Neural crest cell (in vitro differentiated cells): ENCODE data around the gene AUTS2. TPM values are rescaled to one million over a fixed set of nuclear protein-coding genes. Genes with fewer than 3 reads are reported as not detected.
A peak's percentile ranks its signal among the peaks of the same experiment; 100 is the strongest.

Source experiments
- DNase-seq: peaks from one replicate; pipeline ENCODE4 v3.0.0; 2021; ENCODE audit warnings: low read depth, mixed read lengths, low spot score
- H3K27ac Mint-ChIP-seq: one replicate; pipeline ENCODE4 v1.8.0; 2021; ENCODE audit warnings: mild to moderate bottlenecking, mixed read lengths; ENCODE audit not compliant: unreplicated experiment
- H3K27me3 Mint-ChIP-seq: 2 replicates; pipeline ENCODE4 v1.8.0; 2021; ENCODE audit warnings: low read depth, mild to moderate bottlenecking, mixed read lengths
- H3K36me3 Mint-ChIP-seq: 2 replicates; pipeline ENCODE4 v1.8.0; 2021; ENCODE audit warnings: low read depth, mild to moderate bottlenecking, mixed read lengths
- H3K4me1 Mint-ChIP-seq: 2 replicates; pipeline ENCODE4 v1.8.0; 2021; ENCODE audit warnings: mixed read lengths
- H3K4me3 Mint-ChIP-seq: one replicate; pipeline ENCODE4 v1.8.0; 2021; ENCODE audit warnings: mild to moderate bottlenecking, mixed read lengths
- H3K9me3 Mint-ChIP-seq: 2 replicates; pipeline ENCODE4 v1.8.0; 2021; ENCODE audit warnings: mixed read lengths
- total RNA-seq: library from RNA; stranded (reverse); gene quantifications from 2 replicates; pipeline ENCODE4 v1.2.1, GENCODE V29; 2021
- TF ChIP-seq, protein P1 (sequence below): fragments of 200-600 bp; sonication (generic); conservative IDR thresholded peaks from 2 replicates; pipeline ENCODE4 v1.5.0; 2021; ENCODE audit warnings: antibody characterized with exemption, mild to moderate bottlenecking

Gene AUTS2
- total RNA-seq, 1 donor from 2014 or later, result 152 TPM

DNA sequence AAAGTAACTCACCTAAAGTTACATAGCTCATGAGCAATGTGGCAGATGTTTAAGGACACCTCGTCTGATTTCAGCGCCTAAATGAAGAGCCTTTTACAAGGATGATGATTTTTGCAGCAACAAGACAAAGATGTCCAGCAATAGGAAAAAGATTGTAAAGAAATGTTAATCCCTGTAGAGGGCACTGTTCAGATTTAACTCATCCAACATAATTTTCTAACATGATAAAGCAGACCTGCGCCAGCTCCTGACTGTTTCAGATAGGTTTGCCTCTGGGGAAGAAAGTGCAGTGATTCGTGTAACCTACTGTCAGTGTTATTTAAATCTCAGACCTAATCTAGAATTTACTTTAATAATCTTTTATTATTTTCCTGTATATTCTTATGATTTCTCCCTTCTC is 595.2 kb downstream of the AUTS2 start:
- H3K36me3 Mint-ChIP-seq, result peaks cover 3% of the 10 kb centered on the region
- no peak overlapping the region for H3K27ac Mint-ChIP-seq
- no peaks in the 10 kb centered on the region for H3K4me1 Mint-ChIP-seq
- TF ChIP-seq, protein P1, sequence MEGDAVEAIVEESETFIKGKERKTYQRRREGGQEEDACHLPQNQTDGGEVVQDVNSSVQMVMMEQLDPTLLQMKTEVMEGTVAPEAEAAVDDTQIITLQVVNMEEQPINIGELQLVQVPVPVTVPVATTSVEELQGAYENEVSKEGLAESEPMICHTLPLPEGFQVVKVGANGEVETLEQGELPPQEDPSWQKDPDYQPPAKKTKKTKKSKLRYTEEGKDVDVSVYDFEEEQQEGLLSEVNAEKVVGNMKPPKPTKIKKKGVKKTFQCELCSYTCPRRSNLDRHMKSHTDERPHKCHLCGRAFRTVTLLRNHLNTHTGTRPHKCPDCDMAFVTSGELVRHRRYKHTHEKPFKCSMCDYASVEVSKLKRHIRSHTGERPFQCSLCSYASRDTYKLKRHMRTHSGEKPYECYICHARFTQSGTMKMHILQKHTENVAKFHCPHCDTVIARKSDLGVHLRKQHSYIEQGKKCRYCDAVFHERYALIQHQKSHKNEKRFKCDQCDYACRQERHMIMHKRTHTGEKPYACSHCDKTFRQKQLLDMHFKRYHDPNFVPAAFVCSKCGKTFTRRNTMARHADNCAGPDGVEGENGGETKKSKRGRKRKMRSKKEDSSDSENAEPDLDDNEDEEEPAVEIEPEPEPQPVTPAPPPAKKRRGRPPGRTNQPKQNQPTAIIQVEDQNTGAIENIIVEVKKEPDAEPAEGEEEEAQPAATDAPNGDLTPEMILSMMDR, result peak; percentile 59
- no peaks in the 10 kb centered on the region for H3K27me3 Mint-ChIP-seq
- DNase-seq, result no peak
- no peak overlapping the region for H3K4me3 Mint-ChIP-seq
- peaks cover 2% of the 10 kb centered on the region for H3K9me3 Mint-ChIP-seq

DNA sequence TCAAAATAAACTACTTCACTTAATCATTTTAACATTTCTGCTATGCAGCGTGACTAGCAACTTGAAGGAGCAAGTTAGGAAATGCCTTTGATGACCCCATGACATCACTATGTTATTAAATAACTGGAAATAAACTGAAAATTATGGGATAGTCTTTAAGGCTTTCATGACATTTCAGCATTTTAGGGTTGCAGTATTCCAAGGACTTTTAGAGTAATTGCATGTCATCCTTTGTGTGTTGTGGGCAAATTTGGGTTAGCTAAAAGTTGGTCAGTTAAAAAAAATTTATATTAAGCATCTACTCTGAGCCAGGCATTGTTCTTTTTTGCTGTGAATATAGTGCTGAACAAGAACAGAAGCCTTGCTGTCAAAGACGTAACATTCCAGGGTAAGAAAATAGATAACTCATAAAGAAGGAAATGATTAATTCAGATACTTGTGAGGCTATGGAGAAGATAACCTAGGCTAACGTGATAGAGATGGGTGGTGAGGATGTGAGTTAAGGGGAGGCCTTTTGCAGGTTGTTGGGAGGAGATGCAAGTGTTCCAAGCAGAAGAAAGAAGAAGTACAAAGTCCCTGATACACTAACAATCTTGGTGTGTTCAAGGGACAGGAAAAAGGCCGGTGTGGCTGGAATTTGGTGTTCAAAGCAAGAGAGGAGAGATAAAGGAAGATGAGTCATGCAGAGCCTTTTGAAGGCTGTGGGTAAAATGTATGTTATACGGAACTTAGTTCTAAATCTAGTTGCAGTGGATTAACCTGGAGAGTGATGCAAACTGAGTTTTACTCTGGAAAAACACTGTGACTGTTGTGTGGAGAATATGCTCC is 610.2 kb downstream of the AUTS2 start:
- no peak for DNase-seq
- Mint-ChIP-seq H3K4me3 (no peak overlapping the region), H3K4me1 (no peaks in the 10 kb centered on the region), H3K27me3 (no peaks in the 10 kb centered on the region), H3K9me3 (no peaks in the 10 kb centered on the region), H3K27ac (no peak overlapping the region), H3K36me3 (no peaks in the 10 kb centered on the region)
- TF ChIP-seq, protein P1, result no peak

DNA sequence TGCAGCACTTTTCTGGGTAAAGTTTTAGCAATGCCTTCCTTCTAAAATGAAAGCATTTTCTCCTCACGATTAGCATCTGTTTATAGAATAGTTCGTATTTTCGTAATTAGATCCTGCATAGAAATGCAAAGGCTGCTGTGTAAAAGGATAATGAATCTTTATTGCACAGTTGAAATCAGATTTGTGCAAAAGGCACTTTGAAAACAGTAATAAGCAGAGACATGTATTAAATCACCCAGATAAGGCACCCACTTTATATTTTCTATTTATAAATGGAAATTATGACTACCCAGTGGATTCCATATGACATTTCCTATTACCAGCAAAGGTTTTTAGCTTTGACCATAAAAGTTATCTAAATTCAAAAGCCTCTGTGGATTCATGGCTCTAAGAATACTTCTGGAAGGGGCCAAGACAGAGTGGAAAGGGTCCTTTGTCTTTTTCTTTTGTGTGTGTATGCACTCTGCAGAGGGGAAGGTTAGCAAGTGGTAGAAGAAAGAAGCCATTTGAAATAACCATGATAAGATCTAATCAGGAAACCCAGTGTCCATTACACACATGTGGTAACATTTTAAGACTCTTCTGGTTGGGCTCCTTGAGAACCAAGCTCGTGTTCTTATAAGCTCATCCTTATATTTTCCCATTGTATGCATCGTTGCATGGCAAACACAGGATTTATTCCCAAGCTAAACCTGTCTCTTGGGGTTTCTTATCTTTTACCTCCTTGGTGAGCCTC is 612.1 kb downstream of the AUTS2 start:
- DNase-seq, result no peak
- Mint-ChIP-seq H3K9me3 (no peaks in the 10 kb centered on the region), H3K4me3 (no peak overlapping the region), H3K27ac (no peak overlapping the region), H3K27me3 (no peaks in the 10 kb centered on the region), H3K36me3 (no peaks in the 10 kb centered on the region), H3K4me1 (no peaks in the 10 kb centered on the region)
- TF ChIP-seq, protein P1, result no peak

DNA sequence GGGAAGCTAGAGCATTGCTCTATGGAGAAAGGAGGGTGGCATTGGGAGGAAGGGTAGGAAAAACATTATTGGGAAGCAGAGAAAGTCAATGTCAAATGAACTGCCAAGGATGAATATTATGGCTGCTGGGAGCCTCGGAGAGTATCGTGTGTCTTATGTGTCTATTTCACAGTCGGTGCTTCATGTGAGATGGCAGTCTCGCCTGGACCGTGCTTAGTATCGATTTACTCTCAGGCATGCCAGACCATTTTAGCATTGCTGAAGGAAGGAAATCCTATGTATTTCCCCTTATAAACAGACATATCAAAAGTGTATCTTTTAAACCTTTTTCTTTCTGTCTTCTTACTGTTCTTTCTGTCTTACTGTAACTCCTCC is 612.6 kb downstream of the AUTS2 start:
- no peak for DNase-seq
- TF ChIP-seq, protein P1, result no peak
- no peaks in the 10 kb centered on the region for H3K27me3 Mint-ChIP-seq
- no peaks in the 10 kb centered on the region for H3K4me1 Mint-ChIP-seq
- H3K9me3 Mint-ChIP-seq, result no peaks in the 10 kb centered on the region
- H3K27ac Mint-ChIP-seq, result no peak overlapping the region
- H3K36me3 Mint-ChIP-seq, result no peaks in the 10 kb centered on the region
- H3K4me3 Mint-ChIP-seq, result no peak overlapping the region

DNA sequence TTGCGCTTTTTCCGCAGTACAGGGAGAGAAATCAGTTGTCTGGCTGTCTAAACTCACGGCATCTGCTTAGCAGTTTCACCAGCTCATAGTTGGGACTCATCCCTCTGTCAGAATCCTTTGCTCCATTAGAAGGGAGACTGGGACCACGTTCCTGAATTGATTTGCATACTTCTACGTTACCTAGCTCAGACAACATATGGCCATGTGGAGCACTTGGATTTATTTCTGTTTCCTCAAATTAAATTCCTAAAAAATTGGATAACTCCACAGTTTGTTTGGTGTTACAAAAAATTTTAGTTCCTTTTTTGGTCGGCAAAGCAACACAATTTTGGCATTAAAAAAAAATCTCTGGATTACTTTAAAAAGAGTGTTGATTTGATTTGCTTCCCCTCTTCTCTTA is 614.0 kb downstream of the AUTS2 start:
- no peaks in the 10 kb centered on the region for H3K27me3 Mint-ChIP-seq
- DNase-seq, result no peak
- TF ChIP-seq, protein P1, result no peak
- no peaks in the 10 kb centered on the region for H3K9me3 Mint-ChIP-seq
- no peak overlapping the region for H3K27ac Mint-ChIP-seq
- H3K36me3 Mint-ChIP-seq, result no peaks in the 10 kb centered on the region
- H3K4me1 Mint-ChIP-seq, result peaks cover 9% of the 10 kb centered on the region
- H3K4me3 Mint-ChIP-seq, result no peak overlapping the region
